Activated CD4-positive, alpha-beta T cell treated with anti-CD3 and anti-CD28 coated beads, Interleukin-2, amount 50 U/mL, for 4 hours (primary cell): Measurements from ENCODE around the gene NXN.
"Not testable (repeated sequence)": the region's sequence is repeated elsewhere in the genome, so short reads cannot be mapped to it uniquely, and the experiment has no call there.

Experiments used
- DNase-seq, 2 experiments: peaks; one replicate each; pipeline ENCODE4 v3.0.0-alpha.2; 2020

NXN gene

DNA sequence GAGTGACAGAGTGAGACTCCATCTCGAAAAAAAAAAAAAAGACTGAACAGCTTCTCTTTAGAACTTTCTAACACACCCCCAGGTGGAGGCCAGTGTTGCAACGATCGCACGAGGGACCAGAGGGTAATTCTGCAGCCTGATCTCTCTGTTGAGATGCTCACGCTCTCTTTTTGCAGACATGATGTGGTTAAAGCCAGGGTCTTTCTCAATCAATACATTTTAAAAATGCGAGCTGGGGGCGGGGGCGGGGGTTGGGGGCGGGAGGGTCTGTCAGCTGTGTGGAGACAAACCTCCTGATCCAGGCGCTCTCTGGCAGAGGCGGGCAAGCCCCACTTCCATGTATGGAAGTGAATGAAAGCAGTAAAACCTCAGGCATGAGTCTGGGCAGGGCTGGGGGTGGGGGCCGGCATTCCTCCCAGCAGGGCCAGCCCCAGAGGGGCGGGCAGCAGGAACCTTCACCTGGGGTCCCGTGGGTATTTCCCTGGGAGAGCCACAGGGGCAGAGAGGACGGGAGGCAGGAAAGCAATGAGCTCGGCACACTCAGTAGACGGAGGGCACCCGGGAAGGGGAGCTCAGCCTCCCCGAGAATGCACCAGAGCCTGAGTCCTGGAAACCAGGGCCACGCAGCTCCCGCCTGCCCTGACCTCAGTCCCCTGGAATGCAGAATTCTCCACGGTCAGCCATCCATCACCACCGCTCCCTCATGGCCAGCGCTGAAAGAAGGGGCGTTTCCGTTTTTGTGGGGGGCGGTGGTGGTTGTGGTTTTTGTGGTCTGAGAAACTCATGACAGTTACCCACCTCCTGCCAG is 28.0 kb downstream of the NXN start:
- DNase-seq: no peak

GRCh38 chr17:949623-950303 is 29.8 kb downstream of the NXN start:
- no peak for DNase-seq

- DNase-seq: no peak
These were observed 31.2 kb downstream of the NXN start for GRCh38 chr17:948284-948852.

DNA sequence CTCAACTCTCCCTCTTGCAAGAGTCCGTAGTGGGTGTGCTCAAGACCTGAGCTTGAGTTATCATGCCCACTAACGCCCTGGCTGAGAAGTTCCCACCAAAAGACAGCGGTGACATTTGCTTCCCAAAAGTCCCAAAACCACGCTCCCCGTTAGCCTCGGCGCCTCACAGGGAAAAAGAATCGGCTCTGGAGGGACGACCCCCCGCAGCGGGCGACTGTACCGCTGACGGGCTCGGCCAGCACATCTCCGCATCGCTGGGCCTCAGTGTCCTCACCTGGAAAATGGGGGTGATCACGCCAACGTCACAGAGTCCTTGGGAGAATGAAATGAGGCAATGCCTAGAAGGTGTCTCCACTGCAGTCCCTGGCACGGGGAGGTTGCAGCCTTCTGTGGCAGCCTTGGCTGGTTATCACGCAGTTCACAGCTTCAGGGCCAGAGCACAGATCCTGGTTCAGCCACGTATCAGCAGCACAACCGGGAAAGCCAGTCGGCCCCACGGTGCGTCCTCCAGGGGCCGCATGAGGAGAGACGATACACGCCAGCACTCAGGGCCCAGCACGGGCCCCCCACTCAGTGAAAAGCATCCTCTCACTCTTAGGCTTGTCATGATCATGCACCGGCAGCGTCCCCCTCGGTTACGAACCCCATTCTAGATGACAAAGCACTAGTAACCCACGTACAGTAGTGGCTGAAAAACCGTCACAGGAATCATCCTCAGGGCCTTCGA is 32.9 kb downstream of the NXN start:
- no peak for DNase-seq

DNA sequence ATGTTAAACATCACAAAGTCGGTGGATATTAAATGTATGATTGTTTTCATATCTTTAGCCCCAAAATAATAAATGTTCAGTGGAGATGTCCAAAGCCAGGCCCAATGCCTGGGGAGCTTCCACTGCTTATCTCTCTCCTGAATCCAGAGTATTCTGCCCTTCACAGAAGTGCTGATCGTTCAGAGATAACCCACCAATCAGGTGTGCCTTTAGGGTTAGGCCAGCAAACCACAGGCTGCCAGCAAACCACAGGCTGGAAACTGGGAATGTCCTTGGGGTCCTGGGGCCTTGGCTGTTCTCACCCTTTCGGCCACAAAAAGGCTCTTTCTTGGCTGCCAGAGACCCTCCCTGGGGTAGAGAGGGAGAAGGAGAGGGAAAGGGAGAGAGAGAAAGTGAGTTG is 33.9 kb downstream of the NXN start:
- DNase-seq: no peak

- DNase-seq: no peak
These were observed 35.2 kb downstream of the NXN start for GRCh38 chr17:944266-944826.

DNA sequence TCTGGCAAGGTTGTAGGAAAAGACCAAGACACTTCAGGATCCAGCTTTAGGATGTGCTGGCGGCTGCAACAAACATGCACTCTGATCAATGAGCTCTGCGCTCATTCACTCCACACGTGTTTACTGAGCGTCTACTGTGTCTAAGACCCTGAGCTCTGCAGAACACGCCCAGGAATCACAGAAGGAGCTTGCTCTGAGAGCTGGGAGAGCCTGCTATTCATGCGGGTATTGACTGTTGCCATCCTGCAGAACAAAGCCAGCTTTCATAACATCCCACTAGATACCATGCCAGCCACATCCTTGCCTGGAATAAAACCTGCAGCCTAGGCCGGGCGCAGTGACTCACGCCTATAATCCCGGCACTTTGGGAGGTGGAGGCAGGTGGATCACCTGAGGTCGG is 44.1 kb downstream of the NXN start:
- DNase-seq: no peak

GRCh38 chr17:933312-934073 is 46.1 kb downstream of the NXN start:
- no peak for DNase-seq

DNA sequence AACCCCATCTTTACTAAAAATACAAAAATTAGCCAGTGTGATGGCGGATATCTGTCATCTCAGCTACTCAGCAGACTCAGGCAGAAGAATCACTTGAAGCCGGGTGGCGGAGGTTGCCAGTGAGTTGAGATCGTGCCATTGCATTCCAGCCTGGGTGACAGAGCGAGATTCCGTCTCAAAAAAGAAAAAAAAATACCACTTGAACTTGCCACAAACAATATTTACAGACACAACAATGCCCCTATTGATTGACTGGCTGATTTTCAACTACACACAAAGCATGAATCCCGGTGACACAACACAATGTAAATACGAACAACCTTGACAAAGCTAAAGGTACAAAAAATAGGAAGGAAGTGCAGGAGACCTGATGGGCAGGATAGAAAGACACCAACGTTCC is 49.3 kb downstream of the NXN start:
- no peak for DNase-seq

- DNase-seq: no peak
These were observed 50.0 kb downstream of the NXN start for GRCh38 chr17:929586-929985.

DNA sequence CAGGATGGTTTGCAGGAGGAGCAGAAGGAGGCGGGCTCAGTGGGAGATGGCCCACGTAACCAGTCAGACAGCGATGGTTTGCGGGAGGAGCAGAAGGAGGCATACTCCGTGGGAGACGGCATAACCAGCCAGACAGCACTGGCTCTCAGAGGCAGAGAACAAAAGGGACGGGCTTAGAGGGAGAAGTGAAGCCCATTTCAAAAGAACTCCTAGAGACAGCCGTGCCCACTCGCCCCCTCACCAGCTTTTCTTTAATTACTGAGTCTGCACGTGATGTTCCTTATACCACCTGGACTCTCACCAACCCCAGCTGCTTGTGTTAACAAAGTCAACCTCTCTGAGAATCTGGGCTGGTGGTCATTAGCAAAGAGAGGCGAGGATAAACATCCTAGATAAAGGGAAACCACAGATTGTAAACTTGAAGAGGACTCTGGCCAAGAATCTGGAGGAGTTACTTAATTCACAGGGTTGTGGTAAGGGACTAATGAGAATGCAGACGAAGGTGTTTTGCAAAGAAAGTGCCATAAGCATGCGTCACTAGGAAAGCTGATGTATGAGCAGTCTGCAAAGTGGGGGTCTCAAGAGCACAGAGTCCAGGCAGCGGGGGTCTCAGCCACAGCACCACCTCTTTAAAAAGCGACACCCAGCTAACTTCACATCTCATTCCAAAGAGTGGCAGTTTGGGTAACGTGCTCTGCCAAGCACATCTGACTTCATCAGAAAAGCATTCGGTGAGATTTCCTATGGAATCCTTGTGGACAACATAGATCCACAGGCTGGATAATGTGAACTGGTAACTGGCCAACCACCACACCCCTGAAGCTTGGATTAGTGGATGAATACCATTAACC is 51.7 kb downstream of the NXN start:
- no peak for DNase-seq

DNA sequence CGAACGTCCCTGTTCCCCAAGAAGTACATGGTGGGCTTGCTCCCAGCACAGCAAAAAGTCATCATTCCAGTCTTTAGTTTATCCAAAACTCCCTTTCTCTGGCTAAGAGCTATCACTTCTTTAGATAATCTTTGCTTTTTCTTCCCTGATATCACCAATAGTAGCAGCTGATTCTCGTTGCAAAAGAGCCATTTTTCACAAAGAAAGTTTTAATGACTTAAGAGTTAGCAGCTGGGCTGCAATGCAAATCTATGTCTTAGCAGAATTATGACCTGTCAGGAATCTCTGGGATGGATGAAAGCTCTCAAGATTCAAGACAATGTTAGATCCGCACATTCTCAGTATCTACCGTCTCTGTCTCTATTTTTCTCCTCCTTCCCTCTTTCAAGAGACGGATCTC is 53.8 kb downstream of the NXN start:
- no peak for DNase-seq

DNA sequence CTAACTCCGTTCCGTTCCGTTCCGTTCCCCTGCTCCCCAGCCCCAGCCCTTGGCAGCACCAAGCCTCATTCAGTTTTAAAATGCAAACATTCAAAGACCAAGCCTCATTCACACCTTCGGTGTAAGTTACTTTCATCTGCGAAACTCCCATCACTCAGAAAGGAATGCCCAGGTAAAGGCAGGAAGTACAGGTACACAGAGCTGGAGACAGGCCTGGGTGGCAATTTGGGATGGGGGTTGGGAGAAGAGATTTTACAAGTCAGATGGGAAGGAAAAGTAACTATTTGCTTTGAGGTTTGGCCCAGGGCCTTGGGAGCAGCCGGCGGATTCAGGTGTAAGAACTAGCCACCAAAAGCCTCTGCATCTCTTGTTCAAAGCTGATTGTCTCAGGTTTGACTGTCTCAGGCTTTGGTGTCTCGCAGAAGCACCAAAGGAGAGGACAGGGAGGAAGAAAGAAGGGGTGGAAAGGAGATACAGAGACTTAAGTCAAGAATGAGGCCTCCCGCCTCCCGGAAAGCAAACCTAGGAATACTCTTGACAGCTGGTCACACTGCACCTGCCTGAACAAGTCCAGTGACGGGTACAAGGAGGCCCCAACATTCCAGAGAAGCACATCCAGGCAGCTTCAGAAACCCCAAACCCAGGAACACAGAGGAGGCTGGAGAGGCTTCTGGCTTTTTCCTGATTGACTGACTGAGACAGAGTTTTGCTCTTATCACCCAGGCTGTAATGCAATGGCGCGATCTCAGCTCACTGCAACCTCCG is 54.7 kb downstream of the NXN start:
- no peak for DNase-seq

DNA sequence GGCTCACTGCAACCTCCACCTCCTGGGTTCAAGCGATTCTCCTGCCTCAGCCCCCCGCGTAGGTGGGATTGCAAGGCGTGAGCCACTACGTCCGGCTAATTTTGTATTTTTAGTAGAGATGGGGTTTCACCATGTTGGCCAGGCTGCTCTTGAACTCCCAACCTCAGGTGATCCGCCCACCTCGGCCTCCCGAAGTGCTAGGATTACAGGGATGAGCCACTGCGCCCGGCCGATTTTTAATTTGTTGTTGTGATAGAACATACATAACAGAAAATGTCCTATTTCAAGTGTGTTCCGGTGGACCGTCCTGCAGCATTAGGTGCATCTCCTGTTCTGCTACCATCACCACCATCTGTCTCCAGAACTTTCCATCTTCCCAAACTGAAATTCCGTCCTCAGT is 55.3 kb downstream of the NXN start:
- not testable (repeated sequence) for DNase-seq

GRCh38 chr17:923633-924032 is 55.9 kb downstream of the NXN start:
- DNase-seq: no peak

DNA sequence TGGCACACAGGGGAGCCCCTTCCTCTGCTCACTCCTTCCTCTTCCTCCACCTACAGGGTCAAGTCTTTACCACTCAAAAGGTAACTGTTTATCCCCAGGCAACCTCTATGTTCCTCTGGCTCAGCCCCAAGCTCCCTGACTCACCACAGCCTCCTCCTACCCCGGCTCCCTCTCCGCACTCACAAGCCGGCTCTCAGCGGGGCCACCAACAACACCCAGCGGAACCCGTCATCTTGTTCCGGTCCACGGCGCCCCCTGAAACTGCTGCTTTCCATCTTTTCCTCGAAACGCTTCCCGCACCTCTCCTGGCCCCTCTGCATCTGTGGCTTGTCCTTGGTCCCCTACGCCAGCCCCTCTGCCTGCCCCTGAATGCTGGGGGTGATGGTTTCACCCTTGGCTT is 58.4 kb downstream of the NXN start:
- no peak for DNase-seq

DNA sequence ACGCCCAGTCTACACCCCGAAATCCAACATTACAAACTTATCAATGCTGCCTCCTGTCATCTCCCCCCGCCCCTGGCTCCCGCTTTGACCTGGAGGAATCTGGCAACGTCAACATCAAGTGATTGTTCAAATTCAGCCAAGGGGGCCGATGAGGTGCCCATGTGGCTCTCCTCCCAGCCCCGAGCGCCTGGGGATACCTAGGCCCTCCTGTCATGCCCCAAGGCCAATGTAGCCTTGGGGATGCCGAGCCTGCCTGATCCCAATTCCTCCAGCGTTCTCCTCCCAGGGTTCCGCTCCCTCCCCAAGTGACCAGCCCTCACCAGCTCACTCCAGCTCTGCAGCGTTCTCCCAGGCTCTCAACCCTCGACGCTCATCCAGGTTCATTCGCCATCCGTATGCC is 59.4 kb downstream of the NXN start:
- DNase-seq: no peak

DNA sequence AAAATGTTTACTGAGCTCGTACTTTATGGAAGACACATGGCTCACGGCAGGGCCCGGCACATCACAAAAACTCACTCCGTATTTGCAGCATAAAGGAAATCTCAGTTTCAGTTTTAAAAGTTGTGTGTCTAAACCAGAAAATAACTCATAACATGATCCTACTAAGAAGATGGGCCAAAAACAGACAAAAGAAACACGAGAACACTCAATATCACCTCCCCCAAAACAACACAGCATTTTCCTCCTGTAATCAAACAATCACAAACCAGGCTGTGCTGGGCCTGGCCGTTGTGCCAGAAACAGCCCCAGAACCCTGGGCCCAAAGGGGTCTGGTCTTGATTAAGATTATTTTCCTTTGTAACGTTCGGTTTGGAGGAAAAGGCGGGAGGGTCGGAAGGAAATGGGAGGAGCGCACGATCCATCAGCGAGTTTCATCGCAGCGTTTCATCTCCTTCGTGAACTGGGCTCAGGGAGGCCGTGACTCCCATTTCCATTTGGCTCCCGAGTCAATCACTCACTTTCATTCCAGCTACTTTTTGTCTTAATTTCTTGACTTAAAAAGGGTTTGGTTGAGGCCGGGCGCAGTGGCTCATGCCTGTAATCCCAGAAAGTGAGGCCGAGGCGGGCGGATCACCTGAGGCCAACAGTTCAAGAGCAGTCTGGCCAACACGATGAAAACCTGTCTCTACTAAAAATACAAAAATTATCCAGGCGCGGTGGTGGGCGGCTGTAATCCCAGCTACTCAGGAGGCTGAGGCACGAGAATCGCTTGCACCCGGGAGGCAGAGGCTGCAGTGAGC is 61.4 kb downstream of the NXN start:
- DNase-seq: no peak

DNA sequence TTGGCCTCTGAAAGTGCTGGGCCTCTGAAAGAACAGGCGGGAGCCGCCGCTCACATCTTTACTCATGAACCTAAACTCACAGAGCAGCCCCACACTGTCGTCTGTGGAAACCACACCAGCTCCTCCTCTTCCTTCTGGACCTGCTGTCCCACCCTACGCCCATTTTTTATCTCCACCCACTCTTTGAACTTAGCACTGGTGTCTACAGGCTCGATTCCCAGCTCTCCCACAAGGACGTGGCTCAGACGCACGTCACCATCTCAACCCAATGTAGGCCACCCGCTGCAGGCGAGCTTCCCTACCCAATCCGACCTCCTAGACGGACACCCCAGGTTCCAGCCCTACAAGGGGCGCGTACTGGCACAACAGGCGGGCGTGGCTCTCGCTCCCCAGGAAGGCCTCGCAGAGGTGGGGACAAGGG is 62.2 kb downstream of the NXN start:
- no peak for DNase-seq

DNA sequence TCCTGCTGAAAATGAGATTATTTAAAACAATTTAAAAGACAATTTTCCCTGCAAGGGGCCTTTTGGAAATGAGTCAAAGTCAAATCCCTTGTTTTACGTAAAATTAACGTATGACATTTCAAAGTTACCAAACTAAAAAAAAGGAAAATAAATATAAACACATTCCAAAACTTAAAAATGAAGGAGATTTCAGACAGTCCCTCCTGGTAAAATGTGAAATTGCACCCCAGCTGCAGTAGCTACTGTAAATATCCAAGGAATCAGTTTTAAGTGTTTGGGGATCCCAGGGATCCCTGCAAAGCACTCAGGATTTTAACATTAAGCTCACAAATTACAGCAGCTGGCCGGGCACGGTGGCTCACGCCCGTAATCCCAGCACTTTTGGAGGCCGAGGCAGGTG is 63.3 kb downstream of the NXN start:
- no peak for DNase-seq
